SHP77 (cell line): ENCODE measurements around the gene CHRNA4.
"Not testable (repeated sequence)": the region's sequence is repeated elsewhere in the genome, so short reads cannot be mapped to it uniquely, and the experiment has no call there.

Source experiments
- DNase-seq, 2 experiments: peaks; one replicate each; lab custom pipeline; 2025; lab: John Stamatoyannopoulos, UW

CHRNA4 gene

GRCh38 chr20:63397946-63398450 is 36.8 kb upstream of the CHRNA4 start:
- DNase-seq: no peak

- no peak for DNase-seq
Measured at GRCh38 chr20:63397155-63397843, 36.1 kb upstream of the CHRNA4 start.

DNA sequence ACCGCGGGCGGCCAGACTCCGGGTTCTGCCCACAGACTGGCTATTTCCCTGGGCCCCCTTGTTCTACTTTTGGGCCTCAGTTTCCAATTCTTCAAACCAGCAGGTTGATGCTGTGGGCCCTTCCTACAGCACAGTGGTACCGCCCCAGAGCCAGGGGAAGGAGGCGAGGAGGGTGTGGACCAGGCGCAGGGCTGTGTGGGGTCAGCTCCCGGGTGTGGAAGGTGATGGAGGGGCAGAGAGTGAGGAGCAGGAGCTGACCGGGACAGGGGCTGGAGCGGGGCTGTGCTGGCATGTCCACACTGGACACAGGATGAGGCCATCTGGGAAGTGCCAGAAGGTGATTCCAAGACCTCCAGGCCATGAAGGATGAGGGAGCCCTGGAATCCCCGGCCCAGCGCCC is 35.2 kb upstream of the CHRNA4 start:
- no peak for DNase-seq

- DNase-seq: no peak
Measured at GRCh38 chr20:63395723-63396122, 34.6 kb upstream of the CHRNA4 start.

- DNase-seq: no peak
Measured at GRCh38 chr20:63394920-63395455, 33.8 kb upstream of the CHRNA4 start.

- DNase-seq: no peak
Measured at GRCh38 chr20:63394069-63394919, 33.1 kb upstream of the CHRNA4 start.

DNA sequence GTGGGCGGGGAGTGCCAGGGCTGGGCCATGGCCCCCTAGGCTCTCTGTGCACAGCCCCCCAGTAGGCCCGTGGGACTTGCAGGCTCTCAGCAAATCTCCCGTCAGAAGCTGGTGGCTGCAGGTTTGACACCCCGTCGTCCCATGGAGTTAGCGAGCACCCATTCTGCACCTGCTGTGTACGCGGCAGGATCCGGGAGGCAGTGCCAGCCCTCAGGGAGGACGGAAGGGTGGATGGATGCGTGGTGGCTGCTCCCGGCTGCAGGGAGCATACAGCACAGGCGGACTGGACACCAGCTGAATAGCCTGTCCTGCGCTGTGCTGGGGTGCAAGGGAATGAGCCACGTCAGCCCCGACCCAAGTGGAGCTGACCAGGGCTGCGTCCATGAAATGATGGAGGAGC is 32.4 kb upstream of the CHRNA4 start:
- no peak for DNase-seq

GRCh38 chr20:63392465-63393365 is 31.6 kb upstream of the CHRNA4 start:
- no peak for DNase-seq

DNA sequence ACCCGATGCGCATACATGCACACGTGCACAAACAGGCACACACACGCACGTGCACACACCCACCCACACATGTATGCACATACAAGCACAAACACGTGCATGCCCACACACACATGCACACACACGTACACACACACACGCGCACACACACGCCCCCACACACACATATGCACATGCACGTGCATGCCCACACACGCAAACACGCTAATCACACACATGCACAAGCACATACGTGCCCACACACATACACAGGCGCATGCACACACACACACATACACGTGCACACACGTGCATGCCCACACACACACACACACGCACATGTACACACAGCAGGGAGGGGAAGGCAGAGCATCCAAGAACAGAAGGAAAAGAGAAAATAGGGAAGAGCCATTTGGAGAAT is 26.8 kb upstream of the CHRNA4 start:
- DNase-seq: no peak

- no peak for DNase-seq
Measured at GRCh38 chr20:63387393-63387792, 26.2 kb upstream of the CHRNA4 start.

DNA sequence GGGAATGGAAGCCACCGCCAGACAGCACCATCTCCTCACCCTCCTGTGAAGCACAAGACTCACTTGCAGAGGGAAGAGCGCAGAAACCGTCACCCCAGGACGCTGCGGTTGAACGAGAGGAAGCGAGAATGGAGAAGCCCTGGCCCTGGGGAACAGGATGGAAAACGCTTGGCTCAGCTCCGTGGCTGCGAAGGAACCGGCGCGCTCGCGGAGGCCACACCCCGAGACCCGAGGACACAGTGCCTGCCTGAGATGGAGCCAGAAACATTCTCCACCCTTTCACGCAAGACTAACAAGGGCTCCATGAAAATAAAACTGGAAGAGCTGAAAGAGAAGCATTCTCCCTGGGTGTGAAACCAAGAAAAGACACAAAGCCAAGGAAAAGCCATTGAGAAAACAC is 25.3 kb upstream of the CHRNA4 start:
- no peak for DNase-seq

DNA sequence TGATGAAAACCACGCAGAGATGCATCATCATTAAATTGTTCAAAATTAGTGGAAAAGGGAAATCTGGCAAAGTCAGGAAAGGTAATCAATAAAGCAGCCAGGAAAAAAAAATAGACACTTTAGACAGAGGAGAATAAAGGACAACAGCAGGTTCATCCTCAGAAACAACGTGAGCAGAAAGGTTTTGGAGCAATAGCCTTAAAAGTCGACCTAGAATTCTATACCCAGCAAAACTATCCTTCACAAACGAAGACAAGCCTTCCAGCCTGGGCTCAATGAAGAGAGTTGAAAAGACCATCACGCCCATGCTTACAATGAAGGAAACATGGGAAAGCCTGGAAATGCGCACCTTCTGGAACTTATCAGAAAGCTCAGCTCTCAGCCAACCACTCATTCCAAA is 24.7 kb upstream of the CHRNA4 start:
- no peak for DNase-seq

GRCh38 chr20:63384336-63384735 is 23.2 kb upstream of the CHRNA4 start:
- no peak for DNase-seq

DNA sequence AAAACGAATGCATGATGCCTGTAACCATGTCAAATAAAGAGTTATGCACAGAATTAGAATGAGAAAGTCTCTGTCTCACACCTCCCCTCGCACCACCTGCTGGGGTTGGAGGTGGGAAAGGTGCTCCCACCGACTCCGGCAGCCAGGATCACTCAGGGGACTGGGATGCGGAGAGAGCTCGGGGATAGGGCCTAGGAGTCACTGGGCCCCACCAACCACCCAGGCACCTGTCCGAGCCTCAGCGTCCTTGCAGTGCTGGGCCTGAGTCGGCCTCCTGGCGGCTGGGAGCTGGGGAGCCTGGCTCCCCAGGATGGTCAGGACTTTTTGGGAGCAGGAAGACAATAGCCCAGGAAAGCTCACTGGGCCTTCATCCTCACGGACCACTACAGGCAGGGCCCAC is 22.4 kb upstream of the CHRNA4 start:
- no peak for DNase-seq

GRCh38 chr20:63382551-63383300 is 21.6 kb upstream of the CHRNA4 start:
- DNase-seq: no peak

DNA sequence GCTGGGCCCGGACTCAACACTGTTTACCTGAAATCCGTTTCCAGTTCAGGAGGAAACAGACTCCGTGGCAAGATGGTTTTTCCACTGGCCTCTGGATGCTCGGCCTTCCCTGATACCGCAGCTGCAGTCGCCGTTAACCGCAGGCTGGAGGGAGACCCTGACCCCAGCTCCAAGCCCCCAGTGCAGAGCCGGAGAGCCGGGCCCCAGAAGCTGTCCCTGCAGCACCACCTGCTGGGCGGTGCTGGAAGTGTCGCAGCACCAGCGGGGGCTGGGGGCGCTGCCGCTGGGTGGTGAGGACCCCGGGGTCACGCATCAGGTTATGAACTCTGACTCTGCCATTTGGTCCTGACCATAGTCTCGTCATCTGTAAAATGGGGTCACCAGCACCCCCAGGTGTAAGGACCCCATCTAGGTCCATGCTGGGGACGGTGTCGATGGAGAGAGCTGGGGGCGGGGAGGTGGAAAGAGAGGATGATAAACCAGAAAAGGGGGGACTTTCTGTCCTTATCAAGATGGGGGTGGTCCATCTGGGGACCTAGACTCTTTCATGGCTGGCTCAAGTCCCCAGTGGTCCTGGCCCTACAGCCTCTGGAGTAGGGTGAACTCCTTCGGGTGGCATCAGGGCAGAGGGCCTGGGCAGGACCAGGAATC is 20.8 kb upstream of the CHRNA4 start:
- no peak for DNase-seq

- DNase-seq: no peak
Measured at GRCh38 chr20:63380346-63380870, 19.3 kb upstream of the CHRNA4 start.

GRCh38 chr20:63379872-63380271 is 18.7 kb upstream of the CHRNA4 start:
- DNase-seq: not testable (repeated sequence)

DNA sequence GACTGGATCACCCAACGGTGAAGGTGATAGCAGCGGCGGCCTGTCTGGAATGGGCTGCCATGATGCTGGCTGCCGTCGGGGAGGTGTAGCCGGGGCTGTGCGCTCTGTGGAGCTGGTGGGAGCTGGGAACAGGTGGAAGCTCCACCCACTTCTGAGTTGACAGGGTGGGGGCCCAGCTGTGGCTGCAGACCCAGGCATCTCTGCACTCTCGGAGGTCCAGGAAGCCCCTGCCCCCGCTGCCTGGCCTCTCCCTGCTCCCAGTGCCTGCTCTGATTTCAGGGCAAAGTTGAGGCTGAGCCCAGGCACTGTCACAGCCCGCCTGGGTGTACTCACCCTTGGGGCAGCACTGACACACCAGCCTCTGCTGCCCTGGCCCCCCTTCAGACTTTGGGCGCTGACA is 18.1 kb upstream of the CHRNA4 start:
- DNase-seq: no peak

DNA sequence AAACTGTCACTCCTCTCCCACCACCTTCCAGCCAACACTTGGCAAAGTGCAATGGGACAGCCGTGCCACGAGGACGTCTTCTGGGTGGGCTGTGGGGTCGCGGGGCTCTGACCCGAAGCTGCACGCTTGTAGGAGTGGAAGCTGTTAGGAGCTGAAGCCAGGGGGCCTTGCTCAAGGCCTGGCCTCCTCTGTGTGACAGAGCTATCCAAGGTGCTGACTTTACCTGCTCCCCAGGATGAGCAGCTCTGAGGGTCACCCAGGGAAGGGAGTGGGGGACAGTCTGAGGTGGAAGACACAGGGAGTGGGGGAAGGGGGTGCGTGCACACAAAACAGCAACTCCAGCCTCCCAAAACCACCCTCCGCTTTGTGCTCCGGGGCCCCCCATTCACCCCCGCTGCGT is 17.5 kb upstream of the CHRNA4 start:
- no peak for DNase-seq
